Ascending aorta (tissue), 2 donors: ENCODE data around the gene ANKFN1. TPM values are rescaled to one million over a fixed set of nuclear protein-coding genes. Genes with fewer than 3 reads are reported as not detected.

ENCODE experiments used
- DNase-seq, 2 donors: peaks; one replicate each; pipeline ENCODE4 v3.0.0-alpha.2; 2019; ENCODE audit warnings: low spot score in 2 of 2
- H3K27ac ChIP-seq, 2 donors: fragments of 200-600 bp; sonication (generic); one replicate each; pipeline ENCODE4 v1.5.1; 2016 to 2017; ENCODE audit warnings: mild to moderate bottlenecking in 1 of 2
- H3K27me3 ChIP-seq: fragments of 200-600 bp; sonication (generic); one replicate; pipeline ENCODE4 v1.5.1; 2017
- H3K36me3 ChIP-seq, 2 donors: fragments of 200-600 bp; sonication (generic); one replicate each; pipeline ENCODE4 v1.5.1; 2016
- H3K4me1 ChIP-seq, 2 donors: fragments of 200-600 bp; sonication (generic); one replicate each; pipeline ENCODE4 v1.5.1; 2016 to 2017; ENCODE audit warnings: mild to moderate bottlenecking in 1 of 2
- H3K4me3 ChIP-seq, 2 donors: fragments of 200-600 bp; sonication (generic); one replicate each; pipeline ENCODE4 v1.5.1; 2016 to 2017; ENCODE audit warnings: mild to moderate bottlenecking in 1 of 2
- H3K9me3 ChIP-seq, 2 donors: fragments of 200-600 bp; sonication (generic); one replicate each; pipeline ENCODE4 v1.5.1; 2016
- intact Hi-C: fragments of 100-400 bp; cut with DNase I; formaldehyde crosslinking; loops from one replicate; pipeline ENCODE4 v1.15.1; 2023
- total RNA-seq: library from RNA; depleted of rRNA; stranded (reverse); fragments of >200 nt; gene quantifications from one replicate; pipeline ENCODE4 v1.1.0, GENCODE V29; 2016
- TF ChIP-seq, protein P1 (sequence below), 3 experiments: fragments of 200-600 bp in 2 of 3; fragments of 450-650 bp in 1 of 3; sonication (generic) in 2 of 3; IDR thresholded peaks; one replicate each; pipeline ENCODE4 v1.5.1; 2016 to 2019; ENCODE audit warnings: antibody characterized with exemption in 3 of 3, mild to moderate bottlenecking in 1 of 3, moderate library complexity in 1 of 3

The ANKFN1 gene
- total RNA-seq, 1 donor from 2014 or later: not detected

DNA sequence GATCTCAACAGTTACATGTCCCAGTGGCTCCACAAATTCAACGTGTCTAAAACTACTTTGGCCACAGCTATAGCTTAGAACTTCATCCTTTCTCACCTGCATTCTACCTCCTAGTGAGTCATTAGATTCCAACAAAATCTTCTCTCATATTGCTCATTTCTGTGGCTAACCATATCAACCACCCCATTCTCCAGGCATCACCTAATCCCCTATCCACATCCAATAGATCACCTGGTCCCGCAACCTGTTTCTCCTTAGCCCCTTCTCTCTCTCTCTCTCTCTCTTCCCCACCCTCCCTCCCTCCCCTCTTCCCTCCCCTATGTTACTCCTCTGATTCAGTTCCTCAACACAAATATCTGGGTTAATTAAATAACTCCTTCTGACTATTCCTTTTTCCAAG, 64.6 kb downstream of the ANKFN1 start:
- H3K4me1 ChIP-seq: no peaks in the 10 kb centered on the region
- no peaks in the 10 kb centered on the region for H3K36me3 ChIP-seq
- H3K9me3 ChIP-seq: no peaks in the 10 kb centered on the region
- TF ChIP-seq, protein P1, sequence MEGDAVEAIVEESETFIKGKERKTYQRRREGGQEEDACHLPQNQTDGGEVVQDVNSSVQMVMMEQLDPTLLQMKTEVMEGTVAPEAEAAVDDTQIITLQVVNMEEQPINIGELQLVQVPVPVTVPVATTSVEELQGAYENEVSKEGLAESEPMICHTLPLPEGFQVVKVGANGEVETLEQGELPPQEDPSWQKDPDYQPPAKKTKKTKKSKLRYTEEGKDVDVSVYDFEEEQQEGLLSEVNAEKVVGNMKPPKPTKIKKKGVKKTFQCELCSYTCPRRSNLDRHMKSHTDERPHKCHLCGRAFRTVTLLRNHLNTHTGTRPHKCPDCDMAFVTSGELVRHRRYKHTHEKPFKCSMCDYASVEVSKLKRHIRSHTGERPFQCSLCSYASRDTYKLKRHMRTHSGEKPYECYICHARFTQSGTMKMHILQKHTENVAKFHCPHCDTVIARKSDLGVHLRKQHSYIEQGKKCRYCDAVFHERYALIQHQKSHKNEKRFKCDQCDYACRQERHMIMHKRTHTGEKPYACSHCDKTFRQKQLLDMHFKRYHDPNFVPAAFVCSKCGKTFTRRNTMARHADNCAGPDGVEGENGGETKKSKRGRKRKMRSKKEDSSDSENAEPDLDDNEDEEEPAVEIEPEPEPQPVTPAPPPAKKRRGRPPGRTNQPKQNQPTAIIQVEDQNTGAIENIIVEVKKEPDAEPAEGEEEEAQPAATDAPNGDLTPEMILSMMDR (IDR thresholded peaks at IDR 0.05): no peak
- H3K27ac ChIP-seq: no peak overlapping the region
- H3K27me3 ChIP-seq: no peaks in the 10 kb centered on the region
- no peak overlapping the region for H3K4me3 ChIP-seq
- DNase-seq: no peak
- intact Hi-C loops: no loop called here

DNA sequence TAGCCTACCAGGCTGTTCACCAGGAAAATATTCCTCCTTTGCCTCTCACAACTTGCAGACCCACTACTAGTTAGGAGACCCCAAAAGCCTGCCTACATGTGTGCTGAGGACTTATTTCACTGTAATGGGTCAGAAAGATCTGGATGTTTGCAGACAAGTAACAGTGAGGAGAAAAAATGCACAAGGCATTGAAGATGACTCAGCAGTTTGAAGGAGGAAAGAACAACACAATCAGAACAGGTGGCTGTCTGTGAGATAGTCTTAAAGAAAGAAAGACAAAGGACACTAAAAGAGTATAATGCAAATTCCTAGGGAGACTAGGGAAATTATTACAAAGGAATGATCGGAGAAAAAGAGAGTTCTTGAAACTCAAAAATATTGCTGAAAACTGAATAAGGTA, 69.0 kb downstream of the ANKFN1 start:
- H3K4me1 ChIP-seq: no peaks in the 10 kb centered on the region
- no peak overlapping the region for H3K27ac ChIP-seq
- no peak overlapping the region for H3K4me3 ChIP-seq
- H3K9me3 ChIP-seq: no peaks in the 10 kb centered on the region
- DNase-seq: no peak
- intact Hi-C loops: no loop called here
- no peaks in the 10 kb centered on the region for H3K27me3 ChIP-seq
- H3K36me3 ChIP-seq: no peaks in the 10 kb centered on the region
- TF ChIP-seq, protein P1 (IDR thresholded peaks at IDR 0.05): no peak

DNA sequence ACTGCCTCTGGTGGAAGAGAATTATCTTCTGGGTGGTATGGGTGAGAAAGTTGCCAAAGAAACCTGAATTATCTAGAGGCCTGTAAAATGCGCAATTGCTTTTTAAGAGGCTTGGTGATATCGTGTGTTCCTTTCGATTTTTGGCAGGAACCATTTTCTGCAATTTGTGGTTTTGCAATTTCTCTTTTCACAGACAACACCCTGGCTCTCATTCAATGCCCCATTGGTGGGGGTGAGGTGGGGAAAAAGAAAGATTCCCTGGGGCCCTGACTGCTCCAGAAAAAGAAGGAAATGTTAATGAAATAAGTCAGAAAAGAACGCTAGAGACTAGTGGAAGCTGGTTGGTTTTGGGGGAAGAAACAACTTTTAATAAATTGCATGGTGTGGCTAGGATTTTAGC, 77.4 kb downstream of the ANKFN1 start:
- Histone ChIP-seq H3K9me3 (no peaks in the 10 kb centered on the region), H3K27me3 (no peaks in the 10 kb centered on the region), H3K4me1 (no peaks in the 10 kb centered on the region), H3K4me3 (no peak overlapping the region), H3K27ac (no peak overlapping the region), H3K36me3 (no peaks in the 10 kb centered on the region)
- TF ChIP-seq, protein P1 (IDR thresholded peaks at IDR 0.05): no peak
- no peak for DNase-seq
- intact Hi-C loops: no loop called here

DNA sequence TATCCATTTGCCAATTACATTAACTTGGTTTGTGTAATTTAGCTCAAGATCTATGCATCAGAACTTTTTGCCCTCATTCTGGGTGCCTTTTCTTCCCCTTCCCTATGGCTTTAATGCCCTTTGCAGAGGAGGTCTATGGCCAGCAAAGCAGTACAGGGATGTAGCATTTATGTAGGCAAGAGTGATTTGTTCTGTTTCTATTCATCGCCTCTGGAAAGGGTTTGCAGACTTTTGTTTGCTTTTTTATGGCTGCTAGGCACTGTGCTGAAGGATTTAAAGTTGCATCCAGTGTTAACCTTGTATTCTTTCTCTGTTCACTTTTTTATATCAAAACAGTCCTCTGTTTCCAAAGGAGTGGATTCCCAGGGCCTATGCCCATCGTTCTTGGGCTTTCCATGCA, 78.0 kb downstream of the ANKFN1 start:
- no peak for DNase-seq
- intact Hi-C loops: no loop called here
- TF ChIP-seq, protein P1 (IDR thresholded peaks at IDR 0.05): no peak
- H3K27me3 ChIP-seq: no peaks in the 10 kb centered on the region
- H3K27ac ChIP-seq: no peak overlapping the region
- no peaks in the 10 kb centered on the region for H3K36me3 ChIP-seq
- no peaks in the 10 kb centered on the region for H3K4me1 ChIP-seq
- H3K4me3 ChIP-seq: no peak overlapping the region
- no peaks in the 10 kb centered on the region for H3K9me3 ChIP-seq

DNA sequence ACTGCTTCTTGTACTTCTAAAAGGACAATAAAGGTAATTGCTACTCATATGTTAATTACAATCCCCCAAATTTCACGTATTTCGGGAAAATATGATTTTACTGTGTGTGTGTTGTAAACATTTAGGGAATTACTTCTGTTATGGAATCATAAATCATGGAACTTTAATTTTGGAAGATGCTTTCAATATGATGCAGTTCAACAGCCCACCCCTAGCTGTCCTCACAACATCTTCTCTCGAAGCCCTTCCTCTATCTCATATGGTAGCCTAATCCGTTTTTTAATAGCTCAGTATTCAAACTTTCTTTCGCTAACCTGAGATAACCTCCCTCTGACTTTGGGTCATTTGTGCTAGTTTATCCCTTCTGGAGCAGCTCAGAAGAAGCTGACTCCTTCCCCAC, 78.4 kb downstream of the ANKFN1 start:
- no peak for DNase-seq
- no peaks in the 10 kb centered on the region for H3K36me3 ChIP-seq
- H3K4me3 ChIP-seq: no peak overlapping the region
- intact Hi-C loops: no loop called here
- no peak overlapping the region for H3K27ac ChIP-seq
- no peaks in the 10 kb centered on the region for H3K27me3 ChIP-seq
- H3K9me3 ChIP-seq: no peaks in the 10 kb centered on the region
- H3K4me1 ChIP-seq: no peaks in the 10 kb centered on the region
- TF ChIP-seq, protein P1 (IDR thresholded peaks at IDR 0.05): no peak

DNA sequence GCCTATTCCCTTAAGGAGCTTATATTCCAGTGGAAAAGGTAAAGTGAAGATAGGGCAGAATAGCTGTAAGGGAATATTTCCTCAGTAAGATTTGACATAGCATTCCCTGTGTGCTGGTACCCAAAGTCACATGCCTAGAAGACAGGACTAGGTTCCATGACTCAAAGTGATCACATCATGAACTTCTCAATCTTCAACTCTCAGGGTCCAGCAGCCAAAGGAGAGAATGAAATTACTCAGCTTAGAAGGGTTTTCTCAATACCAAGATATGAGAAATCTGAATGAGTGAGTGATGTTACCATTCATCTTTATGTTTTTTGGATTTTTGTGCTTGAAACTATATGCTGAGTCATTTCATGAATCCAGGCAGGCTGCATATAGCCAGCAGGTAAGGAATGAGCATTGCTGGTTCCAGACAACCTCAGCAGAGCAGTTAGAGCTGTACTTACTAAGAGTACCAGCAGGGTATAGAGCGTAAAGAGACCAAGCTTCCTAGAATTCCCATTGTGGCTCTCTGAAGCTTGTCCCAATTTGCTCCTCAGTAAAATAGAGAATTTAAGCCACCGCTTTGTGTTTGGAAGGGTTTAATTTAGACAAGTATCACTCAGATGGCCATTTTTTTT, 91.1 kb downstream of the ANKFN1 start:
- Histone ChIP-seq H3K27me3 (no peaks in the 10 kb centered on the region), H3K4me1 (no peaks in the 10 kb centered on the region), H3K27ac (no peak overlapping the region), H3K36me3 (no peaks in the 10 kb centered on the region), H3K4me3 (no peak overlapping the region), H3K9me3 (no peaks in the 10 kb centered on the region)
- intact Hi-C loops: no loop called here
- TF ChIP-seq, protein P1 (IDR thresholded peaks at IDR 0.05): no peak
- no peak for DNase-seq
